K562 (cell line): ENCODE data around the gene ANXA1. TPM values are rescaled to one million over a fixed set of nuclear protein-coding genes. Genes with fewer than 3 reads are reported as not detected.
"Not testable (repeated sequence)": the region's sequence is repeated elsewhere in the genome, so short reads cannot be mapped to it uniquely, and the experiment has no call there.

Experiments
- ATAC-seq: fragments of 200-7000 bp; cut with Tn5 transposase; 3 replicates; pipeline ENCODE4 v1.9.1; 2020; ENCODE audit warnings: moderate library complexity
- BruUV-seq: library from RNA; stranded (reverse); fragments of 400-500 nt; replicated peaks from 2 replicates; lab custom pipeline; 2021; lab: Mats Ljungman, UMichigan
- CTCF ChIA-PET: fragments of 300-600 bp; formaldehyde crosslinking; extraction: SDS; loops from one replicate; lab custom pipeline; 2021; ENCODE audit warnings: low intra/inter-chr PET ratio; lab: Yijun Ruan, JAX
- POLR2A ChIA-PET: fragments of 300-600, 350-650 bp; sonication (Branson Sonifier 250); formaldehyde crosslinking; extraction: SDS; loops from one replicate; lab custom pipeline; 2021; ENCODE audit warnings: antibody characterized with exemption, inconsistent platforms; lab: Yijun Ruan, JAX
- DNase-seq, 4 experiments: peaks; one replicate each; pipeline versions ENCODE4 v3.0.0 to v3.0.0-alpha.2; 2011 to 2018; ENCODE audit warnings: low spot score in 3 of 4, mixed read lengths in 3 of 4; ENCODE audit errors: extremely low read depth in 1 of 4
- FAIRE-seq: peaks from 2 replicates; lab custom pipeline; 2011; peaks lifted over from hg19 to GRCh38; lab: Jason Lieb, UNC
- H2AFZ ChIP-seq: 2 replicates; pipeline ENCODE4 v1.6.0; 2011; ENCODE audit warnings: low read depth, low read length, control low read depth, inconsistent platforms
- H3K27ac ChIP-seq: fragments of 200-600 bp; 3 replicates; pipeline ENCODE4 v1.8.0; 2011; ENCODE audit warnings: low read depth, mild to moderate bottlenecking, control low read depth, inconsistent platforms, low read length, moderate library complexity, mixed read lengths; ENCODE audit errors: extremely low read depth
- H3K27me3 ChIP-seq, 2 experiments: fragments of 300-600 bp in 1 of 2; 2 replicates in 1 of 2; 3 replicates in 1 of 2; pipeline versions ENCODE4 v1.6.0 to v1.8.0; 2011; ENCODE audit warnings: inconsistent platforms in 2 of 2, low read length in 2 of 2, mild to moderate bottlenecking in 1 of 2, mixed read lengths in 1 of 2, moderate library complexity in 1 of 2; ENCODE audit not compliant: control insufficient read depth in 2 of 2, insufficient read depth in 2 of 2
- H3K36me3 ChIP-seq: fragments of 300-600 bp; 3 replicates; pipeline ENCODE4 v1.8.0; 2011; ENCODE audit warnings: mild to moderate bottlenecking, low read length, inconsistent platforms; ENCODE audit not compliant: control insufficient read depth, insufficient read depth
- H3K4me1 ChIP-seq, 2 experiments: fragments of 200-600 bp in 1 of 2; replicated peaks in 1 of 2; 2 replicates in 1 of 2; 3 replicates in 1 of 2; pipeline versions ENCODE4 v1.5.1 to v1.8.0; 2011; ENCODE audit warnings: inconsistent platforms in 2 of 2, low read length in 2 of 2, mild to moderate bottlenecking in 1 of 2, mixed read lengths in 1 of 2, moderate library complexity in 1 of 2; ENCODE audit not compliant: control insufficient read depth in 2 of 2, insufficient read depth in 2 of 2
- H3K4me2 ChIP-seq: 2 replicates; pipeline ENCODE4 v1.6.1; 2011; ENCODE audit warnings: low read length, control low read depth, inconsistent platforms, mixed read lengths; ENCODE audit not compliant: insufficient read depth
- H3K4me3 ChIP-seq: fragments of 200-600 bp; sonication (generic), shearing (Covaris generic); 2 replicates; pipeline ENCODE4 v1.5.1; 2016; ENCODE audit warnings: control low read depth, inconsistent platforms
- H3K79me2 ChIP-seq: fragments of 200-600 bp; 3 replicates; pipeline ENCODE4 v1.8.0; 2011; ENCODE audit warnings: low read length, inconsistent platforms; ENCODE audit not compliant: control insufficient read depth, insufficient read depth
- H3K9ac ChIP-seq, 2 experiments: 2 replicates each; pipeline versions ENCODE4 v1.6.0 to v1.6.1; 2011; ENCODE audit warnings: low read depth in 2 of 2, low read length in 2 of 2, control low read depth in 1 of 2, inconsistent platforms in 1 of 2, mild to moderate bottlenecking in 1 of 2, mixed read lengths in 1 of 2; ENCODE audit not compliant: insufficient read depth in 1 of 2
- H3K9me1 ChIP-seq: one replicate; pipeline ENCODE4 v1.6.0; 2011; ENCODE audit warnings: inconsistent platforms, mild to moderate bottlenecking, low read length, moderate library complexity; ENCODE audit not compliant: control insufficient read depth, insufficient read depth
- H3K9me3 ChIP-seq: replicated peaks from 2 replicates; pipeline ENCODE4 v1.5.1; 2011; ENCODE audit warnings: low read depth, low read length, inconsistent platforms; ENCODE audit not compliant: control insufficient read depth, insufficient read depth
- H4K20me1 ChIP-seq: replicated peaks from 2 replicates; pipeline ENCODE4 v1.6.1; 2011; ENCODE audit warnings: low read length, inconsistent platforms, mixed read lengths; ENCODE audit not compliant: control insufficient read depth, insufficient read depth
- CTCF ChIP-seq, 3 experiments: IDR thresholded peaks in 2 of 3; conservative IDR thresholded peaks in 1 of 3; 2 replicates each; pipeline ENCODE4 v1.5.1; 2011 to 2012; ENCODE audit warnings: low read length in 3 of 3, mild to moderate bottlenecking in 3 of 3, control low read depth in 2 of 3, improper control_type of control experiment in 1 of 3, inconsistent platforms in 1 of 3, low read depth in 1 of 3, mixed read lengths in 1 of 3, moderate library complexity in 1 of 3; ENCODE audit not compliant: insufficient read depth in 2 of 3
- DEAF1 ChIP-seq: fragments of 450-650 bp; formaldehyde crosslinking; IDR thresholded peaks from 2 replicates; pipeline ENCODE4 v1.4.0; 2020; ENCODE audit warnings: mild to moderate bottlenecking, moderate library complexity
- GATA2 ChIP-seq: sonication (generic); formaldehyde crosslinking; IDR thresholded peaks from 2 replicates; pipeline ENCODE4 v1.4.0; 2020; ENCODE audit warnings: mild to moderate bottlenecking, missing genetic modification reagents
- RAD21 ChIP-seq, 2 experiments: fragments of 250-450 bp in 1 of 2; fragments of 450-650 bp in 1 of 2; sonication (Bioruptor Pico) in 1 of 2; formaldehyde crosslinking in 1 of 2; IDR thresholded peaks in 1 of 2; conservative IDR thresholded peaks in 1 of 2; 2 replicates each; pipeline versions ENCODE4 v1.4.0 to v1.8.0; 2020 to 2022; ENCODE audit warnings: mild to moderate bottlenecking in 2 of 2, moderate library complexity in 1 of 2
- REST ChIP-seq, 2 experiments: fragments of 450-650 bp; formaldehyde crosslinking in 1 of 2; IDR thresholded peaks; 2 replicates each; pipeline versions ENCODE4 v1.4.0 to v1.6.1; 2014 to 2020; ENCODE audit warnings: mild to moderate bottlenecking in 2 of 2, borderline replicate concordance in 1 of 2, low read depth in 1 of 2
- SMC3 ChIP-seq: conservative IDR thresholded peaks from 2 replicates; pipeline ENCODE4 v1.6.1; 2011; ENCODE audit warnings: low read depth, low read length, improper control_type of control experiment; ENCODE audit not compliant: insufficient read depth
- WGBS: fragments of 100-300 bp; shearing (Covaris generic); methylation state at CpG from one replicate; pipeline ENCODE4 v1.1.6; 2016; ENCODE audit warnings: low coverage, mixed read lengths; ENCODE audit not compliant: insufficient coverage; ENCODE audit errors: missing lambda C conversion rate; 5-methylcytosine and 5-hydroxymethylcytosine counted together
- in situ Hi-C: fragments of 300-500 bp; cut with MboI; formaldehyde crosslinking; loops from 4 replicates; pipeline ENCODE4 v1.15.0; 2018; ENCODE audit warnings: inconsistent platforms, mixed read lengths
- intact Hi-C: fragments of 100-400 bp; cut with micrococcal nuclease; formaldehyde crosslinking; loops from 2 replicates; pipeline ENCODE4 v1.14.2; 2022
- polyA plus RNA-seq, 8 experiments: library from polyadenylated mRNA; depleted of rRNA in 4 of 8; stranded (reverse) in 5 of 8; unstranded in 3 of 8; fragments of >200 nt; fragmentation: Nextera tagmentation in 2 of 8; fragmentation: Illumina TruSeq in 1 of 8; extraction: Ambion mirVana in 2 of 8; extraction: Trizol in 1 of 8; gene quantifications; 2 replicates each; pipeline versions ENCODE4 v1.2.1 to v1.2.3, GENCODE V29; 2011 to 2014; ENCODE audit warnings: inconsistent platforms in 1 of 8, missing spikeins in 1 of 8
- total RNA-seq, 7 experiments: library from RNA; depleted of rRNA in 6 of 7; stranded (reverse); fragments of >200 nt in 6 of 7; fragmentation: Illumina TruSeq in 2 of 7; extraction: Trizol in 2 of 7; gene quantifications; 2 replicates each; pipeline versions ENCODE4 v1.2.1 to v1.2.3, GENCODE V29; 2011 to 2021; ENCODE audit warnings: low replicate concordance in 1 of 7

ANXA1 gene
- total and polyA plus RNA-seq, 9 of the 15 experiments (the other 6 are each of a cell fraction or from before 2014, with no cell fraction given), result 406 to 1,298 (median 620) TPM

- ATAC-seq (peak; percentile 91), FAIRE-seq (peak; percentile 83), DNase-seq (peak; percentile 19 to 60 (median 28))
- not testable (repeated sequence) for H3K9ac ChIP-seq; H3K79me2 ChIP-seq; H4K20me1 ChIP-seq; H2AFZ ChIP-seq; H3K4me2 ChIP-seq; H3K9me1 ChIP-seq; BruUV-seq; H3K27ac ChIP-seq; H3K4me3 ChIP-seq; H3K4me1 ChIP-seq; H3K9me3 ChIP-seq; H3K27me3 ChIP-seq; H3K36me3 ChIP-seq; TF ChIP-seq REST (CRISPR knock-in tag; IDR thresholded peaks at IDR 0.05; ENCODE audit: low read depth)
- POLR2A ChIA-PET, result interaction anchor here (0.9 kb wide), 2 partner anchors 10 to 48 kb away, joined by 3 to 4 read pairs; no protein-coding TSS in a partner anchor
- 41% methylated on average over 2 of the region's 5 CpGs for whole genome bisulfite sequencing
- intact Hi-C loops (loop anchor here (1.0 to 2.0 kb wide), 2 partner anchors 47 to 76 kb away; no protein-coding TSS in a partner anchor), in situ Hi-C loops (loop anchor here (5.0 kb wide), 1 partner anchor 70 kb away; no protein-coding TSS in a partner anchor)
- CTCF ChIA-PET, result interaction anchor here (2.4 kb wide), 1 partner anchor 76 kb away, joined by 11 read pairs; no protein-coding TSS in a partner anchor
- peak; percentile 30; the same call in 1 of the 2 replicates for TF ChIP-seq SMC3
- peak; percentile 18; the same call in 1 of the 2 replicates for TF ChIP-seq DEAF1 (CRISPR knock-in tag)
- peak; percentile 52 to 59 (median 57) for TF ChIP-seq CTCF (IDR thresholded peaks at IDR 0.05 in 2 of 3, conservative IDR thresholded peaks at IDR 0.05 in 1 of 3; ENCODE audit: insufficient read depth in 2 of 3, low read depth in 1 of 3, low read length in 3 of 3)
- peak; percentile 67; the same call in 1 of the 2 replicates for TF ChIP-seq REST (IDR thresholded peaks at IDR 0.05; ENCODE audit: borderline replicate concordance)
- peak; percentile 68 to 83 for TF ChIP-seq RAD21 (CRISPR knock-in tag; conservative IDR thresholded peaks at IDR 0.05 in 1 of 2, IDR thresholded peaks at IDR 0.05 in 1 of 2)
- peak; percentile 49 for TF ChIP-seq GATA2 (CRISPR knock-in tag)
Observed at GRCh38 chr9:73107489-73108069, 44.1 kb upstream of the ANXA1 start.
